ENCODE data around the gene GPATCH8.

Gene GPATCH8

GRCh38 chr17:44390250-44390870, 112.8 kb downstream of the GPATCH8 start:
- Histone ChIP-seq H3K9me3 (ENCODE audit: control insufficient read depth, low read length) (no peaks in the 10 kb centered on the region), H3K4me3 (ENCODE audit: low read depth, low read length) (no peak overlapping the region), H3K27ac (no peak overlapping the region), H3K27me3 (ENCODE audit: control insufficient read depth, insufficient read depth, low read length) (no peaks in the 10 kb centered on the region), H3K9ac (no peak overlapping the region), H3K36me3 (ENCODE audit: control insufficient read depth, insufficient read depth, low read length) (no peaks in the 10 kb centered on the region), H3K4me1 (no peaks in the 10 kb centered on the region), H3K79me2 (no peaks in the 10 kb centered on the region), H3K4me2 (ENCODE audit: low read length) (no peak overlapping the region), H2AFZ (no peak overlapping the region)
- TF ChIP-seq, protein P1, sequence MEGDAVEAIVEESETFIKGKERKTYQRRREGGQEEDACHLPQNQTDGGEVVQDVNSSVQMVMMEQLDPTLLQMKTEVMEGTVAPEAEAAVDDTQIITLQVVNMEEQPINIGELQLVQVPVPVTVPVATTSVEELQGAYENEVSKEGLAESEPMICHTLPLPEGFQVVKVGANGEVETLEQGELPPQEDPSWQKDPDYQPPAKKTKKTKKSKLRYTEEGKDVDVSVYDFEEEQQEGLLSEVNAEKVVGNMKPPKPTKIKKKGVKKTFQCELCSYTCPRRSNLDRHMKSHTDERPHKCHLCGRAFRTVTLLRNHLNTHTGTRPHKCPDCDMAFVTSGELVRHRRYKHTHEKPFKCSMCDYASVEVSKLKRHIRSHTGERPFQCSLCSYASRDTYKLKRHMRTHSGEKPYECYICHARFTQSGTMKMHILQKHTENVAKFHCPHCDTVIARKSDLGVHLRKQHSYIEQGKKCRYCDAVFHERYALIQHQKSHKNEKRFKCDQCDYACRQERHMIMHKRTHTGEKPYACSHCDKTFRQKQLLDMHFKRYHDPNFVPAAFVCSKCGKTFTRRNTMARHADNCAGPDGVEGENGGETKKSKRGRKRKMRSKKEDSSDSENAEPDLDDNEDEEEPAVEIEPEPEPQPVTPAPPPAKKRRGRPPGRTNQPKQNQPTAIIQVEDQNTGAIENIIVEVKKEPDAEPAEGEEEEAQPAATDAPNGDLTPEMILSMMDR (IDR thresholded peaks at IDR 0.05), result no peak

GRCh38 chr17:44389723-44390202, 113.4 kb downstream of the GPATCH8 start:
- Histone ChIP-seq H3K9me3 (ENCODE audit: control insufficient read depth, low read length) (no peaks in the 10 kb centered on the region), H3K79me2 (no peaks in the 10 kb centered on the region), H3K4me3 (ENCODE audit: low read depth, low read length) (no peak overlapping the region), H3K36me3 (ENCODE audit: control insufficient read depth, insufficient read depth, low read length) (no peaks in the 10 kb centered on the region), H2AFZ (no peak overlapping the region), H3K27ac (no peak overlapping the region), H3K4me2 (ENCODE audit: low read length) (no peak overlapping the region), H3K27me3 (ENCODE audit: control insufficient read depth, insufficient read depth, low read length) (no peaks in the 10 kb centered on the region), H3K9ac (no peak overlapping the region), H3K4me1 (no peaks in the 10 kb centered on the region)
- TF ChIP-seq, protein P1 (IDR thresholded peaks at IDR 0.05), result no peak

DNA sequence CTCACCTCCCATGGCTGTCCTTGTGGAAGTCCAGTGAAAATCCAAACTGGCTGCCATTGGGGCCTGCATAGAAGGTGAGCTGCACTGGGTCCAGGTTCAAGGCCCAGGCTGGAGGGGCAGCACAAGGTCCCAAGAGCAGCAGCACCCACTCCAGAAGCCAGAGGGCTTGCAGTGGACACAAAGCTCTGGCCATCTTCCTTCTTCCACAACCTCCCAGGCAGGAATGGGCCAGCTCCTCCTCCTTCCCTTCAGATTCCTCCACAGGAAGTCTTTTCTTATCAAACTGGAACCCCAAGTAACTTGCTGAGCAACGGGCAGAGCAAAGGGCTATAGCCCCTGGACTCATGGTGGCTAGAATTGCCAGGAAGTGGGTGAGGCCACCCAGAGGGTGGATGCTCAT, 113.9 kb downstream of the GPATCH8 start, which contains the start of gene ITGA2B:
ITGA2B (minus strand) TSS at position 369 of the 400 bp plus-strand sequence; CDS start at position 193, 176 bp downstream.
- Histone ChIP-seq H3K27me3 (ENCODE audit: control insufficient read depth, insufficient read depth, low read length) (no peaks in the 10 kb centered on the region), H3K36me3 (ENCODE audit: control insufficient read depth, insufficient read depth, low read length) (no peaks in the 10 kb centered on the region), H3K4me1 (no peaks in the 10 kb centered on the region), H3K27ac (no peak within 1 kb of the TSS), H3K9ac (no peak within 1 kb of the TSS), H3K9me3 (ENCODE audit: control insufficient read depth, low read length) (no peaks in the 10 kb centered on the region), H2AFZ (no peak within 1 kb of the TSS), H3K4me3 (ENCODE audit: low read depth, low read length) (no peak within 1 kb of the TSS), H3K4me2 (ENCODE audit: low read length) (no peak within 1 kb of the TSS), H3K79me2 (no peaks in the 10 kb centered on the region)
- TF ChIP-seq, protein P1 (IDR thresholded peaks at IDR 0.05), result no peak

- Histone ChIP-seq H3K4me3 (ENCODE audit: low read depth, low read length) (no peak overlapping the region), H3K9me3 (ENCODE audit: control insufficient read depth, low read length) (no peaks in the 10 kb centered on the region), H2AFZ (no peak overlapping the region), H3K4me2 (ENCODE audit: low read length) (no peak overlapping the region), H3K27me3 (ENCODE audit: control insufficient read depth, insufficient read depth, low read length) (no peaks in the 10 kb centered on the region), H3K9ac (no peak overlapping the region), H3K79me2 (no peaks in the 10 kb centered on the region), H3K27ac (no peak overlapping the region), H3K36me3 (ENCODE audit: control insufficient read depth, insufficient read depth, low read length) (no peaks in the 10 kb centered on the region), H3K4me1 (no peaks in the 10 kb centered on the region)
- TF ChIP-seq, protein P1 (IDR thresholded peaks at IDR 0.05), result no peak
Measured at GRCh38 chr17:44387804-44388203, 115.4 kb downstream of the GPATCH8 start.

GRCh38 chr17:44386182-44386525, 117.1 kb downstream of the GPATCH8 start:
- Histone ChIP-seq H3K9me3 (ENCODE audit: control insufficient read depth, low read length) (no peaks in the 10 kb centered on the region), H3K4me2 (ENCODE audit: low read length) (peak overlapping the region; percentile 98), H2AFZ (peak overlapping the region; percentile 92), H3K27me3 (ENCODE audit: control insufficient read depth, insufficient read depth, low read length) (no peaks in the 10 kb centered on the region), H3K9ac (no peak overlapping the region), H3K4me3 (ENCODE audit: low read depth, low read length) (peak overlapping the region; percentile 64), H3K27ac (no peak overlapping the region), H3K36me3 (ENCODE audit: control insufficient read depth, insufficient read depth, low read length) (no peaks in the 10 kb centered on the region), H3K4me1 (no peaks in the 10 kb centered on the region), H3K79me2 (no peaks in the 10 kb centered on the region)
- TF ChIP-seq, protein P1 (IDR thresholded peaks at IDR 0.05), result no peak

Data from parathyroid adenoma (tissue), 2 donors.